ENCODE data around the gene SEPTIN1.
A peak's percentile ranks its signal among the peaks of the same experiment; 100 is the strongest.

SEPTIN1 gene

DNA sequence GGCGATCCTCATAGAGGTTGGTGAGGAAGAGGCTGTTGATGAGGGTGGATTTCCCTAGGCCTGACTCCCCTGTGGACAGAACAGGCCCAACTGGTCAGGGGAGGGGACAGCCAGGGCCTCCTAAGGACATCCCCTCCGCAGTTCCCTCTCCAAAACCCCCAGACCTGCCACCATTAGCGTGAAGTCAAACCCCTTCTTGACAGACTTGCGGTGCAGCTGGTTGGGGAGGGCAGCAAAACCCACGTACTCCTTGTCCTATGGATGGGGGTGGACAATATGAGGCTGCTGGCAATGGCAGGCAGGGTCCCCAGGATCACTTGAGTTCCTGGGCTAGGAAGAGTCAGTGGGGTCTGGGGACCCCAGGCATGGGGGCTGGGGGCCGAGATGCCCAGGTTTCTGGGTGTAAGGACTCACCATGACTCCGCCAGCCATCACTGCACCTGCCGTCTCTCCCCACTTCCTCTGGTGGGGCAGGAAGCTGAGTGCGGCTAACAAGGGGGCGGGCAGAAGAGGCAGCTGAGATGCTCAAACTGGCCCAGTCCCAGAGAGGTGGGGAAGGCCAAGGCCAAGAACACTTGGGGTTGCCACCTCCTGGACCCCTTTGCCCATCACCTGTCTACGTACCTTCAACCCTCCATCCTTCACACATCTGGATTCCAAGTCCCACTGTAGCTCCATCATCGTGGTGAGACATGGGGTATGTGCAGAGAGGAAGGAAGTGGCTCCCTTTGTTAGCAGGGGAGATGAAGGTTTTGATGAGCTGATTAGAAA is at the start of gene SEPTIN1:
TSS of gene SEPTIN1 (minus strand) at position 451 of the 771 bp plus-strand sequence. CDS start at position 432, 19 bp downstream.
- DNase-seq, result no peak

- DNase-seq, result no peak
Measured at GRCh38 chr16:30430428-30430970, 48.1 kb upstream of the SEPTIN1 start.

DNA sequence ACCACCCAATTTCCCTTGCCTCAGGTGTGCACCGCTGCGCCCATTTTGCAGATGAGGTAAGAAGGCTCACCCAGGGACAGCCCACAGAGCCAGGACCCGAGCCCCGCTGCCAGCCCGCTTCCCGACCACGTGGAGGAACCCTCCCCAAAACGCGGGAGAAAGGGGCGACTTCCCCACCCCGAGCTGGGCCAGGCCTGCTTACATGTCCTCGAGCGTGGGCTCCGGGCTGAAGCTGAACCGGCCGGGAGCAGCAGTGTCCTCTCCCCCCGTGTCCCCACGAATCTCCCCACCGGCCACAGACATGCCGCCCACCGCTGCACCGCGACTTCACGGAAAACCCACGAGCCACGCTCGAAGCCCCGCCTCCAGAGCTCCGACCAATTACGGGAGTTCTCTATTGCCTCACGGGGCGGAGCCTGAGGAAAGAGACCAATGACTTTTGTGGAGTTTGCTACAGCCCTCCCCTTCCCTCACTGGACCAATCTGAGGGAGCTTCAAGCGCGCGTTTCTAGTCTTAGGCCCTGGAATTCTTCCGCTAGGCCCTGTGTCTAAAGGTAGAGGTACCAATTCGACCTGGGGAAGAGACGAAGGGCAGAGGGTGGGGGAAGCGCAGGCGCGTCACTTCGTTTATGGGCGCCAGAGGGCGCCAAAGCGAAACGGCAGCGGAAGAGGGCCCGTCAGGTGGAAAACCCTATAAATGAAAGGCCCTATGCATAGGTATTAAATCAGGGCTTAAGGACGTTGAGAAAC is 47.5 kb upstream of the SEPTIN1 start, which contains the start of gene DCTPP1:
TSS of gene DCTPP1 (minus strand) at position 353 of the 750 bp plus-strand sequence. CDS start at position 303, 50 bp downstream.
- DNase-seq, result peak; percentile 97

DNA sequence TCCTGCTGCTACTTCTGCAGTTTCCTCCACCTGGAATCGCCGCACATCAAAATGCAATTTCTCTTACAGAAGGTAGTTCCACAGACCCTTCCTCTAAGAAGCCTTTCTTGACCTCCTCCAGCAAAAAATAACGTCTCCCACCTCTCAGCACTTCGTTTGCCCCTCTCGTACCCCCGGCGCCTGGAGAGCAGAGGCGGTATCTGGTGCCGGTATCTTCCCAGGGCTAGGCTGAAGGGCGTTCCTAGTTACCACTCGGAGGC is 47.0 kb upstream of the SEPTIN1 start:
- no peak for DNase-seq

DNA sequence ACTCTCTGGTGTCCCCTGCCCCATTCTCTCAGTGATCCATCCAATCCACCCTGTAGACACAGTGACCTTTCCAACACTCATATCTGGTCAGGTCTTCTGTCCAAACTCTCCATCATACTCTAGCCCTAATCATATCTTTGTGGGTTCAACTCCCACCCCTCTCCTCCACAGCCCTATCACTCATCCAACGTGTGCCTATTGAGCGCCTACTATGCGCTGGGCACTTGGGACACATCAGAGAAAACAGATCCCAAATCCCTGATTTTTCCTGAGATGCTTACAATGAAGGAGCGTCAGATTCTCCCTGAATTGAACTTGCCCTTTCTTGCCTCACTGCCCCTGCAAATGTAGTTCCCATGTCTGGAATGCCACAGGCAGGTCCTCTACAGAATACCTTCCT is 45.7 kb upstream of the SEPTIN1 start:
- no peak for DNase-seq

DNA sequence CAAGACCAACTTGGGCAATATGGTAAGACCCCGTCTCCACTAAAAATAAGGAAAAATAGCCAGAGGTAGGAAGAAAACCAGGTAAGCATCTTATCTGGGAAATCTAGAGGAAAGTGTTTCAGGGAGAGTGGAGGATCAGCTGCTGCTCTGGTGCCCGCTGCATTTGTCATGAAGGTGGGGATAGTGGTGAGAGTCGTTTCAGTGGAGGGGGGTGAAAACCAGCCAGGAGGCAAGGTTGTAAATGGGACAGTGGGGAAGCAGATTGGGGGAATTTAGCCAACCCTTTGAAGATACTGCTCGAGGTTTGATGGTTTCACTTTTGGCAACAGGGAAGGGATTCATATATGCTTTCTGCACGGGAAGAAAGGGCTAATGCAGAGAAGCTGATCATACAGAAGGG is 38.6 kb upstream of the SEPTIN1 start:
- no peak for DNase-seq

DNA sequence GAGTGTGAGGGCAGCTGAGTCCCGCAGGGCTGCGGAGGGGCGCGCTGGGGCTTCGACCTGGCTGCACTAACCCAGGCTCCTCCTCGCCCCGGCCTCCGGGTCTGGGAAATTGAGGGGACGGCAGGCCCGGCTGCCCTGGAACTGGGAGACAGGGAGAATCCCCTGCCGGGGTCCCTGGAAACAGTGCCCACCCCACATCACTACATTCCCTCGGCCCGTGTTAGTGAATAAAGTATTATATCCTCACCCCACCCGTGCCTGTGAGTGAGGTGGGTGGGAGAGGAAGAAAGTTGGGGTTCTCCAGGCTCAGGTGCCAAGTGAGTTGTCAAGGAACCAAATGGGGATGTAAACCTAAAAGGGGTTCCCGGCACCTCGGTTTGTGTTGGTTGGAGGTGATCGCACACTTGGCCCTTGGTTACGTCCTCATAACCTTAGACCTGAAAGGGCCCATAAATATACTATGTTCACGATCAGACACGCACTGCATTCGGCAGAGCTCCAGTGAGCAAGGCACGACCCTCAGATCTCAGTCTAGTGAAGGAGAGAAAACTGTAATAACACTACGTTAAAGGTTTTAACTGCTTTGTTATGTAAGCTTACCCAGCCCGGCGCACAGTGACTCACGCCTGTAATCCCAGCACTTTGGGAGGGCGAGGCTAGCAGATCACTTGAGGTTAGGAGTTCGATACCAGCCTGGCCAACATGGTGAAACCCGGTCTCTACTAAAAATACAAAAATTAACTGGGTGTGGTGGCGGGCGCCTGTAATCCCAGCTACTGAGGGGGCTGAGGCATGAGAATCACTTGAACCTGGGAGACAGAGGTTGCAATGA is 36.2 kb upstream of the SEPTIN1 start:
- no peak for DNase-seq

DNA sequence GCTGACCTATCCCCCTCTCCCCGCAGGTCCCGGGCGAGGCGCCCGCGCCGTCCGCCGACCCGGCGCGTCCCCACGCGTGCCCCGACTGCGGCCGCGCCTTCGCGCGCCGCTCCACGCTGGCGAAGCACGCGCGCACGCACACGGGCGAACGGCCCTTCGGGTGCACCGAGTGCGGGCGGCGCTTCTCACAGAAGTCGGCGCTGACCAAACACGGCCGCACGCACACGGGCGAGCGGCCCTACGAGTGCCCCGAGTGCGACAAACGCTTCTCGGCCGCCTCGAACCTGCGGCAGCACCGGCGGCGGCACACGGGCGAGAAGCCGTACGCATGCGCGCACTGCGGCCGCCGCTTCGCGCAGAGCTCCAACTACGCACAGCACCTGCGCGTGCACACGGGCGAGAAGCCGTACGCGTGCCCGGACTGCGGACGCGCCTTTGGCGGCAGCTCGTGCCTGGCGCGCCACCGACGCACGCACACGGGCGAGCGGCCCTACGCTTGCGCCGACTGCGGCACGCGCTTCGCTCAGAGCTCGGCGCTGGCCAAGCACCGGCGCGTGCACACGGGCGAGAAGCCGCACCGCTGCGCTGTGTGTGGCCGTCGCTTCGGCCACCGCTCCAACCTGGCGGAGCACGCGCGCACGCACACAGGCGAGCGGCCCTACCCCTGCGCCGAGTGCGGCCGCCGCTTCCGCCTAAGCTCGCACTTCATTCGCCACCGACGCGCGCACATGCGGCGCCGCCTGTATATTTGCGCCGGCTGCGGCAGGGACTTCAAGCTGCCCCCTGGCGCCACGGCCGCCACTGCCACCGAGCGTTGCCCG is 35.4 kb upstream of the SEPTIN1 start:
- DNase-seq, result peak in 1 of 2 experiments; percentile 44

DNA sequence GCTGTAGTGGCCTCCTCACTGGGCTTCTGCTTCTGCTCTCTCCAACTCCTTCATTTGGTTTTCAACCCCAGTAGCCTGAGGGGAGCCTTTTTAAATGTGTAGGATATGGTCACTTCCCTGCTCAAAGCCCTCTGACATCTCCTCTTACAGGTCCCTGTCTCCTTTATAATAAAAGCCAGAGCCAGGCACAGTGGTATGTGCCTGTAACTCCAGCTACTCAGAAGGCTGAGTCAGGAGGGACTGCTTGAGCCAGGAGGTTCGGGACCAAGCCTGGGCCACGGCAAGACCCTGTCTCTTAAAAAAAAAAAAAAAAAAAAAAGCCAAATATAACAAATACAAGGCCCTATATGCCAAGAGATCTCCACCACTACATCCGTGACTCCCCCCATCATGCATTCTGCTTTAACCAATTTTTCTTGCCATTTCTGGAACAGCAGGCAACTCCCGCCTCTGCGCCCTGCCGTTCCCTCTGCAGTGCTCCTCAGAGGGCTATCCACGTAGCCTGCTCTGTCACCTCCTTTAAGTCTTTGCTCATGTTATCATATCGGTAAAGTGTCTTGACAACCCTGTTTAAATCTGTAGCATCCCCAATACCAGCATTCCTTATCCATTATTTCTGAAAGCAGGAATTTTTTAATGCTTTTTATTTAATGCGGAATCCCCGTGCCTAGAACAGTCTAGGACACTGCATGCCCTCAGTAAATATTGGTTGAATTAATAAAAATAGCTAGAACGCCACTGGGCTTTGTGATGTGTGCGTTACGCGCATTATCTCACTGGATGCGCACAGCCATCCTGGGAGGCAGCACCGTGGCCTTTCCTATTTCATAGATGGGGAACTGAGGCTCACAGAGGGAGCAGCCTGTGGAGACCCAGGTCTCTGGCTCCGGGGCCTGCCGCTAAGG is 34.5 kb upstream of the SEPTIN1 start:
- no peak for DNase-seq

DNA sequence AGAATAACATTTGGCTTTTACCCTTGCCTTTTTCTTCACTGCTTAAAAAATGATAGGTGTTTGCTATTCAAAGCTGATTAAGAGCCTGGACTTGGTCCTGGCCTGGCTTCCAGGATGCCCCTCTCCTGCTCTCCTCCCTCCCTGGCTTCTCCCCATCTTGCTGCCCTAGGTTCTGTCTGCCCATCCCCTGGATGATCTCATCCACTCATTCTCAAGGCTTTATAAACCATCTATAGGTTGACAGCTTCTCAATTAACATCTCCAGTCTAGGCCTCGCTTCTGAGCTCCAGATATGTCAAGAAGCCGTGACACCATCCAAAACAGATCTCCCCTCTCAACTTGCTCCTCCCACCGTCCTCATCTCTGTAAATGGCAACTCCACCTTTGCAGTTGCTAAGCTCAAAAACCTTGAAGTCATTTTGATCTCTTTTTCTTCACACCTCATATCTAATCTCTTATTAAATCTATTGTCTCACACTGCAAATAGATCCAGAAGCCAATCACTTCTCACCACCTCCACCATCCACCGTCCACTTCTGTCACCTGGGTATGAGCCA is 33.8 kb upstream of the SEPTIN1 start:
- DNase-seq, result no peak

DNA sequence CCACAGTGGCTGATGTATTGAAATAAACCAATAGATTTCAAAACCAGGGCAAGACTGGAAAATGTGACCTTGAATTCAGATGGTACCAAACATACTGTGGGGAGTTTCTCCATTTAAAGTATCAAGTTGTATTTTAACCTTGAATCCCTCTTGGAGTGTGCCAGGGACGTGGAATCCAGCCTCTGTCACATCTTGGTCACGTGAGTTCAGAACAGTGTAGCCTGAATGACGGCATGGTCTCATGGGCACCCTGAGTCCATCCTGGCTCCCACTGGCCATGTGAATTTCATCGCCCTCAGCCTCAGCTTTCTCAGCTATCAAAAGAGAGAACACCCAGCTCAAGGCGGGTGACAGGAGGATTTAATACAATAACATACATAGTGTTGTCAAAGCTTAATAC is 31.8 kb upstream of the SEPTIN1 start:
- DNase-seq, result no peak

GRCh38 chr16:30413112-30413806 is 30.9 kb upstream of the SEPTIN1 start:
- DNase-seq, result no peak

- peak; percentile 49 to 68 for DNase-seq
Measured at GRCh38 chr16:30409125-30410060, 27.0 kb upstream of the SEPTIN1 start.

GRCh38 chr16:30407804-30408534 is 25.6 kb upstream of the SEPTIN1 start:
- no peak for DNase-seq

- peak in 1 of 2 experiments; percentile 62 for DNase-seq
Measured at GRCh38 chr16:30407102-30407803, 24.9 kb upstream of the SEPTIN1 start, which contains the start of gene ZNF771. ZNF771 (plus strand) TSS chr16:30407606; CDS start chr16:30408054, 448 bp downstream.

- no peak for DNase-seq
Measured at GRCh38 chr16:30406795-30407101, 24.4 kb upstream of the SEPTIN1 start.

DNA sequence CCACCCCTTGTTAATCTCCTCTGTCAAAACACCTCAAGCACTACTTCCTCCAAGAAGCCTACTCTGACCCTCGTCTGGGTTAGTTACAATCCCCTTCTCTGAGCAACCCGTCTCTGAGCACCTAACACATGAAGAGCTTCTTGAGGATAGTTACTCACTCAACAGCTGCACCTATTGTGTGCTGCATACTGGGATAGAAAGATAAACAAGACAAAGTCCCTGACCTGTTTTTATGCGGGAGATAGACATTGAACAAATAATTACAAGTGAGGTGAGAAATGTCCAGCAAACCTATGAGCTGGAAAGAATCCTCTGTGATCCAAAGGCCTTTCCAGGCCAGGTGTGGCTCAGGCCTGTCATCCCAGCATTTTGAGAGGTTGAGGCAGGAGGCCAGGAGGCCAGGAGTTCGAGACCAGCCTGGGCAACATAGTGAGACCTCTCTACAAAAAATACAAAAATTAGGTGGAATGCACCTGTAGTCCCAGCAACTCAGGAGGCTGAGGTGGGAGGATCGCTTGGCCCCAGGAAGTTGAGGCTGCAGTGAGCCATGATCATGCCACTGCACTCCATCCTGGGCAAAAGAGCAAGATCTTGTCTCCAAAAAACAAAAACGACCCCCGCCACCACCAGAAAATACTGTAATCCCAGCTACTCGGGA is 19.5 kb upstream of the SEPTIN1 start:
- DNase-seq, result no peak
